ENCODE data around the gene METTL23.

The METTL23 gene

DNA sequence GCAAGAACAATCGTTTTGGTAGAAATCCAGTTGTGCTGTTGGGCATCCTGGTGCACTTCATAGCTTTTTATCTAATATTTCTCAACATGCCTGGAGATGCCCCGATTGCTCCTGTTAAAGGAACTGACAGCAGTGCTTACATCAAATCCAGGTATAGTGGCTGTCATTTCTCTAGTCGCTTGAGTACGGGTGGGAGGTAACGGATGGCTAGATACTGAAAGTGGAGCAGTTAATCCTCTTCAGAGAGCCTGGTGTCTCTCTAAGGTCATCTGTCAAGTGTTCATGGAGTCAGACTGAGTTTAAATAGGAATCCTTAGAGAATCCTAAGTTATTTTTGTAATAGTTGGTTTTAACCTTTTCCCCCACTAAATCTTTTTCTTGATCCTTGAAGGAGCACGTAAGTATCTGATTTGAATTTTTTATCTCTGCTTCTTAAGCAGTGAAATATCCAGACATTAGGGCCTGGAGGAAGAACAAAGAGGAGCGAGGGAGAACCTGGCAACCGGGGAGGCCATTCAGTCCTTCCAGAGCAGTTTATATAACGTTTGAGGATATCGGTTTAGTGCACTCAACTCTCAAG, 48.5 kb downstream of the METTL23 start:
- DNase-seq, result no peak

DNA sequence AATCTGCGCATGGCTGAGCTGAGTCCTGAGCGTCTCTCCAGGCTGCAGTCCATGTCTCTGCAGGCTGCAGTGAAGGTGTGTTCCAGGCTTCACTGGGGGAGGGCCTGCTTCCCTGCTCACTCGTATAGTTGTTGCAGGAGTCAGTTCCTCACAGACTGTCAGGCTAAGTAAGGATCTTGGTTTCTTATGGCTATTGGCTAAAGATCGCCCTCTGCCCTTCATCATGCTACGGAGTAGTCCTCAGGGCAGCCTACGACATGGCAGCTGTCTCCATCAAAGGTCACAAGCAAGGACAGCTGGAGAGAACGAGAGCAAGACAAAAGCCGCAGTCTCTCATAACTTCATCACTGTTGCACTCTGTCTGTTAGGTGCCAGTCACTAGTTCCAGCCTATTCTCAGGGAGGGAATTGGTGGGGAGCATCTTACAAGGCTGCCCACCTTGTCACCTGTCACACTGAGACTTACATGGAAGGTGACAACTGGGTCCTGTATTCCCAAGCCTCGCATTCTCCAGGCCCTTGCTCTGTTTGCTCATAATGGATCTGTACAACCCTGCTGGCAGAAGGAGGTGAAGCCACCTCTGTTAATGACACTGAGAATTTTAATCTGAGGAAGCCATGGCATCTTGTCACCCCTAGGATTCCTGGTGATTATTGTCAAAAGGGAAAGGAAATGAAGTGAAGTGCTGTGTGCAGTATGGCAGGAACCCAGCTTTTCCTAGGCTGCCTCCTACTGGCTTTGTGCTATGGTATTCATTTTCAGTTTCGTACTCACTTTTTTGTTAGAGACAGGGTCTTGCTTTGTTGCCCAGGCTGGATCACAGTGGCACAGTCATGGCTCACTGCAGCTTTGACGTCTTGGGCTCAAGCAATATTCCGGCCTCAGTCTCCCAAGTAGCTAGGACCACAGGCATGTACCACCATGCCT, 54.7 kb downstream of the METTL23 start:
- DNase-seq, result peak; percentile 22

DNA sequence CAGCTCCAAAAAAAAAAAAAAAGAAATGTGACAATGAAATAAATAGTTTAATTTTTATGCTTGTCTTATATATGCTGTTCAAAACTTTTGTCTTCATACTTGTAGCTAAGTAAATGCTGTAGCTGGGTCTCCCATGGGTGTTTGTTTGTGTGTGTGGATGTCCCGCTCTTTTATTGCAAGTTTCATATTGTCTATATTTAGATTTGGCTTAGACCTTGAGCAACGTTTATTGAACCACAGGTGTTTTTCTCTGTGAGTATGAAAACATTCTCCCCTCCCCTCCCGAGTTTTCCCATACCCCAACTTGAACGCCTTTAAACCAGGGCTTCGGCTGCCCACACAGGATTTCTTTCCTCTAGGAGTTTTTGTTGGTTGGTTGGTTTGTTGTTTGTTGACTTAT, 56.5 kb downstream of the METTL23 start:
- no peak for DNase-seq
